Endothelial cell of umbilical vein (primary cell): ENCODE data around the gene SIRT2. TPM values are rescaled to one million over a fixed set of nuclear protein-coding genes. Genes with fewer than 3 reads are reported as not detected.
"Not testable (repeated sequence)": the region's sequence is repeated elsewhere in the genome, so short reads cannot be mapped to it uniquely, and the experiment has no call there.

ENCODE experiments used
- BruUV-seq: library from RNA; stranded (reverse); fragments of 400-500 nt; replicated peaks from 2 replicates; lab custom pipeline; 2021; lab: Mats Ljungman, UMichigan
- CTCF ChIA-PET: fragments of 300-600, 350-600 bp; sonication (Branson Sonifier 250); formaldehyde crosslinking; loops from one replicate; lab custom pipeline; 2021; ENCODE audit warnings: antibody characterized with exemption, inconsistent platforms; lab: Charles Lee
- POLR2A ChIA-PET: fragments of 300-600, 350-600 bp; sonication (Branson Sonifier 250); formaldehyde crosslinking; loops from one replicate; lab custom pipeline; 2021; ENCODE audit warnings: antibody characterized with exemption, inconsistent platforms; lab: Charles Lee
- DNase-seq: peaks from one replicate; pipeline ENCODE4 v3.0.0-alpha.2; 2011; ENCODE audit warnings: low read depth, low spot score
- FAIRE-seq: peaks from 2 replicates; lab custom pipeline; 2011; peaks lifted over from hg19 to GRCh38; lab: Jason Lieb, UNC
- H2AFZ ChIP-seq: 2 replicates; pipeline ENCODE4 v1.6.0; 2012; ENCODE audit warnings: low read depth, low read length, control low read depth, inconsistent platforms
- H3K27ac ChIP-seq: 2 replicates; pipeline ENCODE4 v1.5.1; 2011; ENCODE audit warnings: low read depth, mild to moderate bottlenecking, control low read depth, low read length, moderate library complexity; ENCODE audit not compliant: insufficient read depth
- H3K27me3 ChIP-seq, 2 experiments: 2 replicates each; pipeline versions ENCODE4 v1.6.0 to v1.6.1; 2011; ENCODE audit warnings: low read length in 2 of 2, mixed read lengths in 1 of 2; ENCODE audit not compliant: control insufficient read depth in 2 of 2, insufficient read depth in 2 of 2
- H3K36me3 ChIP-seq, 2 experiments: 2 replicates in 1 of 2; 3 replicates in 1 of 2; pipeline ENCODE4 v1.5.1; 2011; ENCODE audit warnings: low read length in 2 of 2, mild to moderate bottlenecking in 1 of 2, moderate library complexity in 1 of 2; ENCODE audit not compliant: control insufficient read depth in 2 of 2, insufficient read depth in 2 of 2; ENCODE audit errors: extremely low read depth in 1 of 2
- H3K4me1 ChIP-seq: 3 replicates; pipeline ENCODE4 v1.5.1; 2011; ENCODE audit warnings: mild to moderate bottlenecking, low read length; ENCODE audit not compliant: control insufficient read depth, insufficient read depth; ENCODE audit errors: extremely low read depth
- H3K4me2 ChIP-seq: 2 replicates; pipeline ENCODE4 v1.6.1; 2011; ENCODE audit warnings: low read length, control low read depth, mixed read lengths; ENCODE audit not compliant: insufficient read depth
- H3K4me3 ChIP-seq, 3 experiments: fragments of 200-600 bp in 1 of 3; sonication (generic), shearing (Covaris generic) in 1 of 3; replicated peaks in 1 of 3; 2 replicates each; pipeline ENCODE4 v1.5.1; 2011 to 2016; ENCODE audit warnings: control low read depth in 3 of 3, low read length in 3 of 3, mild to moderate bottlenecking in 2 of 3, inconsistent platforms in 1 of 3, low read depth in 1 of 3, moderate library complexity in 1 of 3; ENCODE audit not compliant: insufficient read depth in 1 of 3
- H3K79me2 ChIP-seq: 2 replicates; pipeline ENCODE4 v1.6.0; 2012; ENCODE audit warnings: low read length, inconsistent platforms; ENCODE audit not compliant: control insufficient read depth, insufficient read depth
- H3K9ac ChIP-seq: replicated peaks from 2 replicates; pipeline ENCODE3; 2011; ENCODE audit warnings: low read length, control low read depth; ENCODE audit not compliant: insufficient read depth; ENCODE audit errors: extremely low read depth
- H3K9me1 ChIP-seq: replicated peaks from 3 replicates; pipeline ENCODE4 v1.6.0; 2011; ENCODE audit warnings: mild to moderate bottlenecking, low read length; ENCODE audit not compliant: control insufficient read depth, insufficient read depth; ENCODE audit errors: extremely low read depth
- H3K9me3 ChIP-seq: replicated peaks from 2 replicates; pipeline ENCODE4 v1.5.1; 2012; ENCODE audit warnings: low read length, inconsistent platforms; ENCODE audit not compliant: control insufficient read depth, insufficient read depth
- H4K20me1 ChIP-seq: replicated peaks from 2 replicates; pipeline ENCODE3; 2011; ENCODE audit warnings: mild to moderate bottlenecking, low read length; ENCODE audit not compliant: control insufficient read depth, insufficient read depth; ENCODE audit errors: extremely low read depth
- GATA2 ChIP-seq: IDR thresholded peaks from 2 replicates; pipeline ENCODE4 v1.7.0; 2011; ENCODE audit warnings: low read depth, mild to moderate bottlenecking, moderate library complexity, mixed read lengths, low read length; ENCODE audit not compliant: insufficient read length, insufficient read depth
- dilution Hi-C: fragments of 300-500 bp; cut with MboI; formaldehyde crosslinking; loops from one replicate; pipeline ENCODE4 v1.15.0; 2019; ENCODE audit warnings: low sequenced_read_pairs; ENCODE audit not compliant: extremely low pct_ligation_motif_present
- intact Hi-C: fragments of 100-400 bp; cut with micrococcal nuclease; formaldehyde crosslinking; loops from one replicate; pipeline ENCODE4 v1.10.0; 2022
- polyA plus RNA-seq, 4 experiments: library from polyadenylated mRNA; depleted of rRNA in 3 of 4; stranded (reverse) in 3 of 4; unstranded in 1 of 4; fragments of >200 nt; gene quantifications; 2 replicates each; pipeline versions ENCODE4 v1.2.1 to v1.2.3, GENCODE V29; 2011 to 2012; ENCODE audit warnings: missing spikeins in 1 of 4
- total RNA-seq: library from RNA; stranded (reverse); gene quantifications from 2 replicates; pipeline ENCODE4 v1.2.3, GENCODE V29; 2021
- TF ChIP-seq, protein P1 (sequence below): IDR thresholded peaks from 2 replicates; pipeline ENCODE4 v1.6.1; 2011; ENCODE audit not compliant: insufficient read depth, insufficient read length

SIRT2 gene
- total and polyA plus RNA-seq, 2 donors (not counting 3 experiments of a cell fraction or from before 2014, with no cell fraction given), result 47.6 to 72.5 TPM

DNA sequence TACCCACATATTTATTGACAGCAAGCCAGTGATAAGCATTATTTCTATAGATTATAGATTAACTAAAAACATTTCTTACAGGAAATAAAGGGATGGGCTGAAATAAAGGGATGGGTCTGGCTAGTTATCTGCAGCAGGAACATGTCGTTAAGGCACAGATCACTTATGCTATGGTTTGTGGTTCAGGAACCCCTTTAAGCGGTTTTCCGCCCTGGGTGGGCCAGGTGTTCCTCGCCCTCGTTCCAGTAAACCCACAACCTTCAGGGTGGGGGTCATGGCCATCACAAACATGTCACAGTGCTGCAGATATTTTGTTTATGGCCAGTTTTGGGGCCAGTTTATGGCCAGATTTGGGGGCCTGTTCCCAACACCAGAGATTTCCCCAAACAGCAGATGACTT is 42.0 kb upstream of the SIRT2 start:
- H3K9me1 ChIP-seq, FAIRE-seq, intact Hi-C loops, H3K27me3 ChIP-seq, H4K20me1 ChIP-seq, H3K79me2 ChIP-seq, H3K9ac ChIP-seq, POLR2A ChIA-PET, H3K27ac ChIP-seq, H3K36me3 ChIP-seq, dilution Hi-C loops, H3K4me3 ChIP-seq, H3K9me3 ChIP-seq, DNase-seq, H2AFZ ChIP-seq, H3K4me2 ChIP-seq, H3K4me1 ChIP-seq: not testable (repeated sequence)
- CTCF ChIA-PET, result interaction anchor here (1.7 to 3.2 kb wide), 2 partner anchors 11 to 15 kb away, joined by 5 to 15 read pairs; partner anchors contain the start of genes MRPS12 and SARS2
- BruUV-seq, result TSS peak; percentile 20

DNA sequence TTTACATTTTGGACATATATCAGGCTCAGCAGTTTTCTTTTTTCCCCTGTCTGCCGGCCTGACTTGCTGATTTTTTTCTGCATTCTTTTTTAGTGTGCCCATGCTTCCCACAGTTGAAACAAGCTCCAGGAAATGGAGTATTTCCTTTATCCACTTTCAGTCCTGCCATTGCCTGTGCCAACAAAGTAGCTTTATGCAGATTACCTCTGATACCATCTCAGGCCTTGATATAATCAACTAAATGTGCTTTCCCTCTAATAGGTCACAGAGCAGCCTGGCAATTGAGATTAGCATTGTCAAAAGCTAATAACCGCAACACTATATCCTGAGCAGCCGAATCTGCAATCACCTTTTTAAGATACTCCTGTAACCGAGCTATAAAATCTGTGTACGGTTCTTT is 40.5 kb upstream of the SIRT2 start:
- H3K9ac ChIP-seq, result no peak overlapping the region
- peak; percentile 38 for DNase-seq
- TF ChIP-seq, protein P1, sequence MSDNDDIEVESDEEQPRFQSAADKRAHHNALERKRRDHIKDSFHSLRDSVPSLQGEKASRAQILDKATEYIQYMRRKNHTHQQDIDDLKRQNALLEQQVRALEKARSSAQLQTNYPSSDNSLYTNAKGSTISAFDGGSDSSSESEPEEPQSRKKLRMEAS, result no peak
- peak; percentile 72 for TF ChIP-seq GATA2

More for the DNA sequence above, 40.5 kb upstream of the SIRT2 start:
- ChIA-PET POLR2A (interaction anchor here (0.6 kb wide), 1 partner anchor 49 kb away, joined by 6 read pairs; no protein-coding TSS in a partner anchor), CTCF (interaction anchor here (0.8 to 3.2 kb wide), 6 partner anchors 10 to 170 kb away, joined by 3 to 15 read pairs (median 3); partner anchors contain the start of genes MRPS12 and SARS2)
- BruUV-seq, result no TSS peak
- Histone ChIP-seq H3K9me1 (no peaks in the 10 kb centered on the region), H3K79me2 (no peaks in the 10 kb centered on the region), H2AFZ (peak overlapping the region; percentile 51), H3K36me3 (no peaks in the 10 kb centered on the region), H3K27me3 (no peaks in the 10 kb centered on the region), H3K9me3 (no peaks in the 10 kb centered on the region), H3K4me1 (peaks cover 10% of the 10 kb centered on the region), H3K4me2 (peak overlapping the region; percentile 55), H3K27ac (no peak overlapping the region), H4K20me1 (no peaks in the 10 kb centered on the region), H3K4me3 (no peak overlapping the region)
- dilution Hi-C loops (no loop called here), intact Hi-C loops (no loop called here)
- FAIRE-seq, result peak; percentile 86
